ENCODE data around the gene NUBP2. TPM values are rescaled to one million over a fixed set of nuclear protein-coding genes. Genes with fewer than 3 reads are reported as not detected.

NUBP2 gene
- total RNA-seq (2014; rRNA removed), result 145 and 213 TPM in 2 replicates
- polyA plus RNA-seq (2012), result 50.4 TPM

GRCh38 chr16:1782408-1783264, at the start of gene NUBP2, which contains the start of gene SPSB3:
TSS of gene NUBP2 (plus strand) at chr16:1782960. CDS start at chr16:1783021, 61 bp downstream.
TSS of gene SPSB3 (minus strand) at chr16:1782571. CDS start at chr16:1781483, 1,088 bp downstream.
- DNase-seq (ENCODE audit: low read depth), result peak; percentile 100

GRCh38 chr16:1734123-1734522, 48.6 kb upstream of the NUBP2 start:
- DNase-seq (ENCODE audit: low read depth), result no peak

- no peak for DNase-seq (ENCODE audit: low read depth)
Observed at GRCh38 chr16:1734816-1735215, 47.9 kb upstream of the NUBP2 start.

GRCh38 chr16:1740234-1740633, 42.5 kb upstream of the NUBP2 start:
- no peak for DNase-seq (ENCODE audit: low read depth)

GRCh38 chr16:1740781-1741490, 41.8 kb upstream of the NUBP2 start:
- no peak for DNase-seq (ENCODE audit: low read depth)

GRCh38 chr16:1741553-1742165, 41.1 kb upstream of the NUBP2 start:
- no peak for DNase-seq (ENCODE audit: low read depth)

- DNase-seq (ENCODE audit: low read depth), result no peak
Observed at GRCh38 chr16:1743376-1744337, 39.1 kb upstream of the NUBP2 start.

- no peak for DNase-seq (ENCODE audit: low read depth)
Observed at GRCh38 chr16:1744338-1744840, 38.4 kb upstream of the NUBP2 start.

GRCh38 chr16:1745181-1745899, 37.4 kb upstream of the NUBP2 start:
- DNase-seq (ENCODE audit: low read depth), result peak; percentile 84

GRCh38 chr16:1745900-1746692, 36.7 kb upstream of the NUBP2 start:
- DNase-seq (ENCODE audit: low read depth), result peak; percentile 98

- DNase-seq (ENCODE audit: low read depth), result peak; percentile 26
Observed at GRCh38 chr16:1746693-1747195, 36.0 kb upstream of the NUBP2 start.

GRCh38 chr16:1747934-1748333, 34.8 kb upstream of the NUBP2 start:
- no peak for DNase-seq (ENCODE audit: low read depth)

GRCh38 chr16:1749152-1750117, 33.3 kb upstream of the NUBP2 start:
- DNase-seq (ENCODE audit: low read depth), result peak; percentile 73

- no peak for DNase-seq (ENCODE audit: low read depth)
Observed at GRCh38 chr16:1751946-1752345, 30.8 kb upstream of the NUBP2 start.

GRCh38 chr16:1752853-1753252, 29.9 kb upstream of the NUBP2 start:
- no peak for DNase-seq (ENCODE audit: low read depth)

- DNase-seq (ENCODE audit: low read depth), result no peak
Observed at GRCh38 chr16:1754204-1754603, 28.6 kb upstream of the NUBP2 start.

- no peak for DNase-seq (ENCODE audit: low read depth)
Observed at GRCh38 chr16:1757714-1758461, 24.9 kb upstream of the NUBP2 start.

Data from LHCN-M2 (cell line).